Hepatocyte (in vitro differentiated cells): ENCODE data around the gene ADAM12. TPM values are rescaled to one million over a fixed set of nuclear protein-coding genes. Genes with fewer than 3 reads are reported as not detected.

Experiments used
- DNase-seq: peaks from one replicate; pipeline ENCODE4 v3.0.0-alpha.2; 2016; ENCODE audit warnings: low spot score
- H2AFZ ChIP-seq: fragments of 200-600 bp; sonication (generic); 2 replicates; pipeline ENCODE4 v1.6.0; 2016; ENCODE audit warnings: antibody characterized with exemption, mild to moderate bottlenecking
- H3K27ac ChIP-seq: fragments of 200-600 bp; sonication (generic); 2 replicates; pipeline ENCODE4 v1.5.1; 2016; ENCODE audit warnings: mild to moderate bottlenecking
- H3K27me3 ChIP-seq: fragments of 200-600 bp; sonication (generic); 2 replicates; pipeline ENCODE4 v1.6.1; 2016
- H3K36me3 ChIP-seq: fragments of 200-600 bp; sonication (generic); replicated peaks from 2 replicates; pipeline ENCODE4 v1.5.1; 2016; ENCODE audit warnings: low read depth; ENCODE audit not compliant: insufficient read depth
- H3K4me1 ChIP-seq: fragments of 200-600 bp; sonication (generic); 2 replicates; pipeline ENCODE4 v1.5.1; 2016; ENCODE audit warnings: mild to moderate bottlenecking, moderate library complexity; ENCODE audit not compliant: insufficient read depth
- H3K4me2 ChIP-seq: fragments of 200-600 bp; sonication (generic); 2 replicates; pipeline ENCODE4 v1.6.0; 2016
- H3K4me3 ChIP-seq: fragments of 200-600 bp; sonication (generic); 2 replicates; pipeline ENCODE4 v1.5.1; 2016; ENCODE audit warnings: mild to moderate bottlenecking
- H3K79me2 ChIP-seq: fragments of 200-600 bp; sonication (generic); 2 replicates; pipeline ENCODE4 v1.6.0; 2017; ENCODE audit warnings: mild to moderate bottlenecking
- H3K9me2 ChIP-seq: fragments of 200-600 bp; sonication (generic); replicated peaks from 2 replicates; pipeline ENCODE4 v1.6.0; 2017; ENCODE audit warnings: mild to moderate bottlenecking; ENCODE audit not compliant: insufficient read depth
- H3K9me3 ChIP-seq: fragments of 200-600 bp; sonication (generic); 2 replicates; pipeline ENCODE4 v1.5.1; 2016; ENCODE audit warnings: low read depth, mild to moderate bottlenecking
- H4K20me1 ChIP-seq: fragments of 200-600 bp; sonication (generic); 2 replicates; pipeline ENCODE4 v1.6.0; 2016; ENCODE audit warnings: mild to moderate bottlenecking; ENCODE audit not compliant: insufficient read depth, poor library complexity, severe bottlenecking
- EZH2 ChIP-seq: fragments of 200-600 bp; sonication (generic); IDR thresholded peaks from 2 replicates; pipeline ENCODE4 v1.6.1; 2016; ENCODE audit warnings: antibody characterized with exemption, mild to moderate bottlenecking, borderline replicate concordance
- EZH2phosphoT487 ChIP-seq: fragments of 200-600 bp; sonication (generic); IDR thresholded peaks from one replicate; pipeline ENCODE4 v1.6.1; 2018; ENCODE audit warnings: antibody characterized with exemption, mild to moderate bottlenecking, low read depth, moderate library complexity; ENCODE audit not compliant: unreplicated experiment, severe bottlenecking
- WGBS: methylation state at CpG from one replicate; pipeline ENCODE4 v1.1.6; 2016; ENCODE audit warnings: low lambda C conversion rate; ENCODE audit errors: missing lambda C conversion rate; 5-methylcytosine and 5-hydroxymethylcytosine counted together
- polyA plus RNA-seq: library from polyadenylated mRNA; unstranded; fragments of >200 nt; fragmentation: Nextera tagmentation; extraction: Ambion mirVana; gene quantifications from 2 replicates; pipeline ENCODE4 v1.2.1, GENCODE V29; 2016
- total RNA-seq: library from RNA; depleted of rRNA; stranded (reverse); fragments of >200 nt; gene quantifications from 2 replicates; pipeline ENCODE4 v1.2.3, GENCODE V29; 2014
- TF ChIP-seq, protein P1 (sequence below): fragments of 200-600 bp; sonication (generic); IDR thresholded peaks from 2 replicates; pipeline ENCODE4 v1.5.1; 2016; ENCODE audit warnings: antibody characterized with exemption, mild to moderate bottlenecking; ENCODE audit not compliant: poor library complexity

ADAM12 gene
- total and polyA plus RNA-seq, 2 experiments from 2014 or later: 4.9 to 11.3 TPM

- no peak for DNase-seq
- 86% methylated on average over 1 of the region's 1 CpG for WGBS
- Histone ChIP-seq H3K4me2 (no peak overlapping the region), H3K4me3 (no peak overlapping the region), H3K79me2 (no peaks in the 10 kb centered on the region), H3K36me3 (no peaks in the 10 kb centered on the region), H3K9me2 (no peaks in the 10 kb centered on the region), H3K4me1 (no peaks in the 10 kb centered on the region), H4K20me1 (no peaks in the 10 kb centered on the region), H2AFZ (no peak overlapping the region), H3K27ac (no peak overlapping the region), H3K27me3 (no peaks in the 10 kb centered on the region), H3K9me3 (no peaks in the 10 kb centered on the region)
- TF ChIP-seq, protein P1, sequence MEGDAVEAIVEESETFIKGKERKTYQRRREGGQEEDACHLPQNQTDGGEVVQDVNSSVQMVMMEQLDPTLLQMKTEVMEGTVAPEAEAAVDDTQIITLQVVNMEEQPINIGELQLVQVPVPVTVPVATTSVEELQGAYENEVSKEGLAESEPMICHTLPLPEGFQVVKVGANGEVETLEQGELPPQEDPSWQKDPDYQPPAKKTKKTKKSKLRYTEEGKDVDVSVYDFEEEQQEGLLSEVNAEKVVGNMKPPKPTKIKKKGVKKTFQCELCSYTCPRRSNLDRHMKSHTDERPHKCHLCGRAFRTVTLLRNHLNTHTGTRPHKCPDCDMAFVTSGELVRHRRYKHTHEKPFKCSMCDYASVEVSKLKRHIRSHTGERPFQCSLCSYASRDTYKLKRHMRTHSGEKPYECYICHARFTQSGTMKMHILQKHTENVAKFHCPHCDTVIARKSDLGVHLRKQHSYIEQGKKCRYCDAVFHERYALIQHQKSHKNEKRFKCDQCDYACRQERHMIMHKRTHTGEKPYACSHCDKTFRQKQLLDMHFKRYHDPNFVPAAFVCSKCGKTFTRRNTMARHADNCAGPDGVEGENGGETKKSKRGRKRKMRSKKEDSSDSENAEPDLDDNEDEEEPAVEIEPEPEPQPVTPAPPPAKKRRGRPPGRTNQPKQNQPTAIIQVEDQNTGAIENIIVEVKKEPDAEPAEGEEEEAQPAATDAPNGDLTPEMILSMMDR: no peak
- no peak for TF ChIP-seq EZH2phosphoT487
- no peak for TF ChIP-seq EZH2
Observed at GRCh38 chr10:126090443-126090842, 297.8 kb downstream of the ADAM12 start.

GRCh38 chr10:126087796-126088505 lies 300.3 kb downstream of the ADAM12 start:
- Histone ChIP-seq H4K20me1 (no peaks in the 10 kb centered on the region), H2AFZ (no peak overlapping the region), H3K4me2 (no peak overlapping the region), H3K4me1 (no peaks in the 10 kb centered on the region), H3K79me2 (no peaks in the 10 kb centered on the region), H3K36me3 (no peaks in the 10 kb centered on the region), H3K9me3 (no peaks in the 10 kb centered on the region), H3K4me3 (no peak overlapping the region), H3K27me3 (no peaks in the 10 kb centered on the region), H3K9me2 (no peaks in the 10 kb centered on the region), H3K27ac (no peak overlapping the region)
- no peak for TF ChIP-seq EZH2
- no peak for TF ChIP-seq EZH2phosphoT487
- TF ChIP-seq, protein P1: no peak
- WGBS: 82% methylated on average over 11 of the region's 11 CpGs
- no peak for DNase-seq

GRCh38 chr10:126087153-126087680 lies 301.1 kb downstream of the ADAM12 start:
- H3K27ac ChIP-seq: no peak overlapping the region
- no peak overlapping the region for H3K4me2 ChIP-seq
- no peaks in the 10 kb centered on the region for H4K20me1 ChIP-seq
- no peaks in the 10 kb centered on the region for H3K27me3 ChIP-seq
- TF ChIP-seq EZH2phosphoT487 (no peak), EZH2 (no peak)
- TF ChIP-seq, protein P1: no peak
- H3K4me1 ChIP-seq: no peaks in the 10 kb centered on the region
- H3K4me3 ChIP-seq: no peak overlapping the region
- H3K9me2 ChIP-seq: no peaks in the 10 kb centered on the region
- H2AFZ ChIP-seq: no peak overlapping the region
- H3K9me3 ChIP-seq: no peaks in the 10 kb centered on the region
- no peak for DNase-seq
- 94% methylated on average over 4 of the region's 4 CpGs for WGBS
- no peaks in the 10 kb centered on the region for H3K79me2 ChIP-seq
- no peaks in the 10 kb centered on the region for H3K36me3 ChIP-seq
